GM21723 (cell line): ENCODE data around the gene RASL10A.

ENCODE experiments used
- ATAC-seq: cut with Tn5 transposase; IDR thresholded peaks from one replicate; pipeline ENCODE4 v1.9.1; 2021; ENCODE audit warnings: mild to moderate bottlenecking, moderate library complexity; ENCODE audit not compliant: unreplicated experiment

Gene RASL10A

DNA sequence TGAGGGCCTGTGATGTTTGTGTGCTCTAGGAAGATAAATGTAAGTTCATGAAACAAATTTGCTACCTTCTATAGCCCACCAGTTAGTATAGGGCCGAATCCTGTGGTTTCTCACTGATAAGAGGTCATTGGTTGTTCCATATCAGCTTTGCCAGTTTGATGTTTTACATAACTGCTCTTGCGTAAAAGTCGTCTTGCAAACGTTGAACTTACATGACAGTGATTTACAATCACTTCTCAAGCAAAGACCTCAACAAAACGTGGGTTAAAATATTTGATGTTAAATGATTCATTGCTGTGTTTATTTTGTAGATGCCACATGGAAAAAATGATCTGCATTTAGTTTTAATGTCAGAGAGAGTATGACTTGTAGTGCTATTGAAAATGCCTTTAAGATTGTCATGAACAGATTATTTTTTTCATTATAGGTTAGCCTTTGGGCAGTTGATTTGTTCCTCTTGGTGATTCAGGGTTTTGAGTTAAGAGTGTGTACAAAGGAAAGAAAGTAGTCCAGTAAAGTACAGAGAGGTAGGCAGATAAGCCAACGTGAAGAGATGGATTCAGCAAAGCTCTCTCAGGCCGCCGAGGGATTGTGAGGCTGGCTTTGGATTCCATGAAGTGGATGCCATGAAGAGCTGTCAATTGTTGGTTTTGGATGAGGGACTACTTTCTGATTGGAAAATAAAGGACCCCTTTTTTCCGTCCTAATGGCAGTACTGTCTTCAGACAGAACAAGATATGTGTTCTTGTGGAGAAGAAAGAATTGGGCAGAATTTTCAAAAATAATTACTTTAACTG, 44.8 kb downstream of the RASL10A start:
- no peak for ATAC-seq

DNA sequence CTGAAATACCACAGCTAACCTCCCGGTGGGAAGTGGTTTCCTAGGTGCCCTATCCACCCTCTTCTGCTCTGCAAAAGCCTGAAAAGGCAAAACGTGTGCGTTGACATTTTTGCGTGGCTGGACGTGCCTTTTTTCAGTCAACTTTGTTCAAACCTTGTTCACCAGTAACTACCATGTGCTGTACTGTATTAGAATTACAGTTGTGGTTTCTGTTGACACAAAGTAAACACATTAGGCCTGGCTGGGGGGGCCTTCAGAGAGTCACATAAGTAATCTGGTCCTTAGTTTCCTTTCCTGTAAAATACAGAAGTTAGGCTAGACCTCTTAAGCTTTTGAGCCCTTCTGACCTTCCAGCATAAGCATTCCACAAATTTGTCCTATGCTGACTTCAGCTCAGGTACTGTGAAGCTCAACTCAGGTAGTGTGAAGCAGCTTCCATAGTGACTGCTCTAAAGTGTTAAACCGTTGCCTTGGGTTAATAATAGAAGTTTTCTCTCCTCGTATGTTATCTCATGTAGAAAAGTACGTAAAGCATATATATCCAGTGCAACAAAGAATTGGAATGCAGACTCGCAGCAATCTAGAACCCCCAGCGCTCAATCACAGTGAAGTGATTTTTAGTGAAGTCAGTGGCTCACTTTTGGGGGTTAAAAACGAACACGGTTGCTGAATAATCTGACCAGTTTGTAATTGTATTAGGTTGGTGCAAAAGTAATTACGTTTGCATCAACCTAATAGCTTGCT, 45.6 kb downstream of the RASL10A start:
- no peak for ATAC-seq

DNA sequence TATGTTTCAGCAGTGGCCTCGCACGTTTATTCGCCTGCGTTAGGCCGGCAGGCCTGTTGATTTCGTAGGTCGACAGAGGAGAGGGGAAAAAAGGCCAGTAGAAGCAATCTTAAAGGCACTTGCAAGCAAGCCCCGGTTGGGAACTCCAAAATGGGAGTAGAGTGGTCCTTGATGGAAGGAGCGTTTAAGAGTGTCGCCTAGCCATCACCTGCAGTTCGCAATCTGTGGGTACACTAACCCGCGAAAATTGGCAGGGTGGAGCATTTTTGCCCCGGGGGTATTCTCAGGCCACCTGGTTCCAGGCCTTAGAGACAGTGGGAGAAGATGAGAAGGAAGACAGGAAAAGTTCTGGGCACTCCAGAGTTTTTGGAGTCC, 46.3 kb downstream of the RASL10A start:
- no peak for ATAC-seq

DNA sequence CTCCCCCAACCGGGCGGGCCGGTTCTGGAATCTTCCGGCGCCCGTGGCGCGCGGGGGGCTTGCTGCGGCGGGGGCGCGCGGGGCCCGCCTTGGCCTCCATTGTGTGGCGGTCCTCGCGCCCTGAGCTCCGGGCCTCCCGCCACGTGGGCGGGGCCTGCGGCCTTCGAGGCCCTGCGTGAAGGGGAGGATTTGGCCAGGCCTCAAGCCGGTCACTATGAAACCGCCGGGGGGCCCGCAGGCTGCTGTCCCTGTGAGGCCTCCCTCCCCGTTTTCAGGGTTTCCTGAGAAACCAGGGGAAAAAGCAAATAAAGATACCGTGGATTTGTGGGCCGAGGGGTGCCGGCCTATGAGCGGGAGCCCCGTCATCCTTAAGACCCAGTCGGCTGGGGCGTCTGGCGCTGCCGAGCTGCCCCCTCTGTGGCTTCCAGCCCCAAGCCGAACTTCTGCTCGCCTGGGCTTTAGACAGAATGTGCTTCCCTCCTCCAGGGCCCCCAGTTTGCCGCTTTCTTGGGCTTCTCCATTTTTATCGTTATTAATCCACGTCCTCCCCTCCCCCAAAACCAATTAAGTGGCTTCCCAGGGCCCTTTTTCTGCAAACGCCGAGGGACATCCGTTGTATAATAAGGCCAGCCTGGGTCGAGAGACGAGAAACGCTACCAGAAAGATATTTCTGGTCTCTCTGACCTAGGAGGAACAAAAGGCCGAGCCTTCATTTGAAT, 46.8 kb downstream of the RASL10A start:
- peak; percentile 16 for ATAC-seq

DNA sequence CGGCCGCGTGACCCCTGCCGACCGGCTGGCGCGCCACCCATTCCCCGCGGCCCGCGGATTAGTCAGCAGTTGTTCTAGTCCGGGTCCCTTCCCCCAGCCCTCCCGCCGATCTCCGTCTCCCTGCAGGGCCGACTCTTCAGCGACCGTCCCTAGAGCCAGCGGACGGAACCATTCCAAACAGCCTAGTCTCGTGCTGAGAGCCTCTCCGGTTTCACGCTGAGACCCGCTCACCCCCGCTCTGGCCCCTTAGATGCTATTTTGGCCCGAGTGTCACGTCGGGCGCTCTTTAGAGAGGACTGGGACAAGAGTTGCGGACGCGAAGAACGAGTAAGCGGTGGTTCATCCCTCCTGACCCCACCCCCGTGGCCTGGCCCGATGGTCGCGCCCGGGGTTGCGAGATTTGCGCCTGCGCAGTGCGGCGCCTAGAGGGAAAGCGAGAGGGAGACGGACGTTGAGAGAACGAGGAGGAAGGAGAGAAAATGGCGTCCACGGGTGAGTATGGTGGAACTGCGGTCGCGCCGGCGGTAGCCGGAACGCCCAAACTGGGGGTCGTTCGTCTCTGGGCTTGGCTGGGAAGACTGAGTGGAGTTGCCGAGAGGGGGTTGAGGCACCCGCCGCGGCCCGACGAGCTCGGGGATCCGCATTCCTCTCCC, 47.5 kb downstream of the RASL10A start, which contains the start of the genes EWSR1 and RHBDD3:
EWSR1 (plus strand) TSS at position 411 of the 653 bp plus-strand sequence; CDS start at position 480, 69 bp downstream.
RHBDD3 (minus strand) TSS at position 124 of the 653 bp plus-strand sequence. CDS start 2,355 bp downstream, outside the sequence.
- ATAC-seq = peak; percentile 75

DNA sequence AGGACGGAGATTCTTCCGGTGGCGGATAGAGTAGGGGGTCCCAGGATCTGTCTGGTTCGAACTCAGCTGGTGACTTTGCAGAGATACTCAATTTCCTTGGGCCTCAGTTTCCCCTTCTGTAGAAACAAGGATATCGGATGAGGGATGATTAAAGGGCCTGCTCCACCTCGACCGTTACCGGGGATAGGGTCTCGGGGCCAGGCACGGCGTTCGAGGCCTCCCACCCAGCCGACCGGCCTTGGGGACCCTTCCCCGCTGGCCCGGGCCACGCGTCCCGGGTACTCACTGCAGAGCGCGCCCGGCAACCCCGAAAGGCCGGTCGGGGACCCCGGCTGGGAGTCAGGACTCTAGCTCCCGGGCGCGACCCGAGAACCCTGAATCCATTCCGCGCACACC, 48.0 kb downstream of the RASL10A start:
- ATAC-seq = peak; percentile 28

DNA sequence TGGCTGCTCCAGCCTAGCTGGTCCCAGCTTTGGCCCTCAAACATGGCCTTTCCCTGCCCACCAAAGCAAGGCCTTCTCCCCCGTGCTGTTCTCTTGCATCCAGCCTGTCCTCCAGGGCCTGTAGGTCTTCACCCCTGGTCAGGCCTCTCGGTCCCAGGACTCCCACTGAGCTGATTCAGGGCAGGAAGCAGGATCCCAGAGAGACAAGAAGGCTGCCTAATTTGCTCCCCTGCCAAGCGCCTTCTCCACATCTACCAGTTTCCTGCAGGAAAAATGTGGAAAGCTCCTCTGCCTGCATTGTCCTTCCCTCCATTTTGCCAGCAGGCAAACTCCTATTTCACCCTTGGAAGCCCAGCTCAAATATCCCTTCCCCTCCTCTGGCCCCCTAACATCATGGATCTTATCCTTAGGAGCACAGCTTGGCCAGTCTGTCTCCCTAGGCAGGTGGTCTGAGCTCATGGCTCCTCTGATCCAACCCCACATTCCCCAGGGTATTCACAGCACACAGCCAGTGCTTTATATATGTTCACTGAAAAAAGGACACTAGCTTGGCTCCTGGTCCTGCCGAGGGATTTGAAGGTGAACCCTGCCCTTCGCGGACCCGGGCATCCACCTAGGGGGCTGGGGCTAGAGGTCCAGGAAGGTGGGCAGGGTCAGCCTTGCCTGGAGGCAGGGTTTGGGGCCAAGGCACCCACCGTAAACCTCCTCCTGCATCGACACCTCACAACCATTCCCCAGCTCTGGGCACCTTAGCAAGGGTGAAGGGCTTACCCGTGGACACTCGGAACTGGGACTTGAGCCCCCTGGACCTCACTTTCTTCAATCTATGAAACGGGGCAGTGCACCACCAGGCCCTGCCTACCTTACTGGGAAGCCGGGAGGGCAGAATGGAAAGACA, 48.7 kb downstream of the RASL10A start:
- no peak for ATAC-seq

DNA sequence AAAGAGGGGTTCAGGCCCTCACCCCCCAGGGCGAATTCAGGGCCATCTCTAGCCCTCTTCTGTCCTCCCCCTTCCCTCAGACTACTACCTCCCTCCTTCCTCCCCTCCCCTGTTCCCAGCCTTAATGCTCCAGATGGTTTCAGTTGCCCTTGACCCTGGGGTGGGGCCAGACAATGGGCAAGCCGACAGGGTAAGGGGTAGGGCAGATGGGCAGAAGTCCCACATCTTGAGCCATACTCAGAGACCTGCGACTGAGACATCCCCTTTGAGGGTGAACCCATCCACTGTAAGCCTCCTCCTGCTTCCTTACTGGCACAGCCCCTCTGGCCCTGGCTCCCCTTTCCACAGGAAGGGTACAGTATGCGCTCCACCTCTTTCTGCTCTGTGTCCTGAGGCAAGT, 49.6 kb downstream of the RASL10A start:
- ATAC-seq = no peak

DNA sequence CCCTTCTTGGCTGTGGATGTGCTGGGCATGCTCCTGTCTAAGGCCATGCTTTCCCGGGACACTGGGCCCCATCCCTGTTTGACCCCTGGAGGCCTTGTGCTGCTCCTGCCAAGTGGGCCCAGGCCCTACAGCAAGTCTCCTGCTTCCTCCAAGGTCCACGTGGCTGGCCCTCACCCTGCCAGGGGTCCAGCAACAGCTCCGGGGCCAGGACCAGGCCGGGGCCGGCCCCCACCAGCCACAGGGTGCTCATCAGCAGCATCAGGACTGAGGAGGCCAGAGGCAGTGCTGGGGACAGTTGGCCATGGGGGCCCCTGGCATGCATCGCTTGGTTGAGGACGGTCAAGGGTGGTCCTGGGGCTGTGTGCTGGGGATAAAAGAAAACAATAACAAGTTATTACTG, 50.2 kb downstream of the RASL10A start:
- no peak for ATAC-seq

DNA sequence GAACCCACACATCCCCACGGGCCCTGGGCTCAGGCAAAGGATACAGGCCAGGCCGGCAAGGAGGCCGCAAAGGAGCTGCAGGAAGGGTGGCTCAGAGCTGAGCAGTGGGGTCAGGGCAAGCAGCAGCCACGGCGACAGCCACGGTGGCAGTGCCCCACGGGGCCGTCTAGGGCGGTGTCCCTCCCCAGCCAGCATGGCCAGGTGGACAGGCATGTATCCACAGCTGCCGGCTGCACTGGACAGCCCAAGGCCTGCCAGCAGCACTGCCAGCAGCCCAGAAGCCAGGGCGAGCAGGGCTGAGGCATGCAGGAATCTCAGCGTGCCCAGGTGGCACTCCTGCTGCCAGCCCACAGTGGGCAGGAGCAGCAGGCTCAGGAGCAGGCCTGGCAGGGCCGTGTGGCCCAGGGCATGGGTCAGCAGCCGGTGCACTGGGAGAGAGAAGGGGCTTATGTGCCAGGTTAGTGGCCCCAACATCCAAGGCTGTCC, 51.7 kb downstream of the RASL10A start:
- no peak for ATAC-seq
